Panc1 (cell line): ENCODE measurements around the gene KRT8. TPM values are rescaled to one million over a fixed set of nuclear protein-coding genes. Genes with fewer than 3 reads are reported as not detected.

Experiments used
- ATAC-seq: fragments of 200-7000 bp; cut with Tn5 transposase; 2 replicates; pipeline ENCODE4 v1.9.1; 2020; ENCODE audit warnings: mild to moderate bottlenecking, moderate library complexity
- BruUV-seq: library from RNA; stranded (reverse); fragments of 400-500 nt; replicated peaks from 2 replicates; lab custom pipeline; 2021; lab: Mats Ljungman, UMichigan
- CTCF ChIA-PET: fragments of 300-600 bp; sonication (Branson Sonifier 250); formaldehyde crosslinking; loops from one replicate; lab custom pipeline; 2022; ENCODE audit warnings: antibody characterized with exemption; lab: Charles Lee
- POLR2A ChIA-PET: fragments of 300-600 bp; sonication (Branson Sonifier 250); formaldehyde crosslinking; loops from one replicate; lab custom pipeline; 2022; ENCODE audit warnings: antibody characterized with exemption; lab: Charles Lee
- DNase-seq: peaks from one replicate; pipeline ENCODE4 v3.0.0-alpha.2; 2010; ENCODE audit warnings: low read depth, low spot score
- H3K27ac ChIP-seq: 2 replicates; pipeline ENCODE4 v1.5.1; 2011; ENCODE audit warnings: mild to moderate bottlenecking, low read length, inconsistent platforms
- H3K27me3 ChIP-seq: fragments of 200-500 bp; sonication (Bioruptor generic); 2 replicates; pipeline ENCODE4 v1.6.0; 2014; ENCODE audit warnings: low read length, inconsistent platforms; ENCODE audit not compliant: control insufficient read depth, insufficient read depth
- H3K36me3 ChIP-seq: fragments of 200-500 bp; sonication (Bioruptor generic); 2 replicates; pipeline ENCODE4 v1.5.1; 2014; ENCODE audit warnings: inconsistent platforms, mild to moderate bottlenecking, low read length, moderate library complexity; ENCODE audit not compliant: control insufficient read depth, insufficient read depth
- H3K4me1 ChIP-seq: 2 replicates; pipeline ENCODE4 v1.5.1; 2011; ENCODE audit warnings: inconsistent platforms, mild to moderate bottlenecking, low read length, moderate library complexity; ENCODE audit not compliant: control insufficient read depth, insufficient read depth
- H3K4me3 ChIP-seq, 2 experiments: 2 replicates each; pipeline ENCODE4 v1.5.1; 2011 to 2012; ENCODE audit warnings: low read depth in 2 of 2, low read length in 2 of 2, mild to moderate bottlenecking in 2 of 2, inconsistent platforms in 1 of 2, moderate library complexity in 1 of 2
- H3K9me3 ChIP-seq: fragments of 200-500 bp; sonication (Bioruptor generic); 2 replicates; pipeline ENCODE4 v1.5.1; 2014; ENCODE audit warnings: low read depth, mild to moderate bottlenecking, inconsistent platforms, low read length, moderate library complexity; ENCODE audit not compliant: control insufficient read depth, insufficient read depth
- CTCF ChIP-seq: fragments of 450-650 bp; IDR thresholded peaks from 2 replicates; pipeline ENCODE4 v1.5.1; 2017; ENCODE audit warnings: mild to moderate bottlenecking
- POLR2AphosphoS5 ChIP-seq: IDR thresholded peaks from 2 replicates; pipeline ENCODE4 v1.6.1; 2012; ENCODE audit warnings: mild to moderate bottlenecking, low read depth, low read length, moderate library complexity
- REST ChIP-seq, 2 experiments: IDR thresholded peaks; 2 replicates each; pipeline ENCODE4 v1.6.1; 2011 to 2012; ENCODE audit warnings: low read depth in 2 of 2, control low read depth in 1 of 2, low read length in 1 of 2, mild to moderate bottlenecking in 1 of 2, moderate library complexity in 1 of 2; ENCODE audit not compliant: insufficient read depth in 1 of 2
- SIN3A ChIP-seq: IDR thresholded peaks from 2 replicates; pipeline ENCODE4 v1.6.1; 2012; ENCODE audit warnings: low read depth, mild to moderate bottlenecking, low read length, moderate library complexity, borderline replicate concordance; ENCODE audit not compliant: insufficient read depth
- TCF7L2 ChIP-seq: IDR thresholded peaks from 2 replicates; pipeline ENCODE4 v1.6.1; 2011; ENCODE audit warnings: mild to moderate bottlenecking, low read depth, low read length, inconsistent platforms
- in situ Hi-C: cut with HindIII; loops from 2 replicates; pipeline ENCODE4 v1.10.0; 2016; ENCODE audit warnings: low sequenced_read_pairs, low pct_unique_long_range_greater_than_20kb
- intact Hi-C: fragments of 100-400 bp; cut with micrococcal nuclease; formaldehyde crosslinking; loops from one replicate; pipeline ENCODE4 v1.10.0; 2022; ENCODE audit not compliant: unreplicated experiment
- total RNA-seq: library from RNA; stranded (reverse); gene quantifications from one replicate; pipeline ENCODE4 v1.2.1, GENCODE V29; 2021; ENCODE audit not compliant: unreplicated experiment

The KRT8 gene
- total RNA-seq, 1 experiment from 2014 or later: 6,125 TPM

- ChIA-PET CTCF (interaction anchor here (0.6 kb wide), 1 partner anchor 90 kb away, joined by 4 read pairs; no protein-coding TSS in a partner anchor), POLR2A (interaction anchor here (0.5 to 1.2 kb wide), 2 partner anchors 26 to 822 kb away, joined by 3 to 4 read pairs; no protein-coding TSS in a partner anchor)
- Histone ChIP-seq H3K4me3 (no peak overlapping the region), H3K4me1 (peaks cover 18% of the 10 kb centered on the region), H3K36me3 (no peaks in the 10 kb centered on the region), H3K27me3 (no peaks in the 10 kb centered on the region), H3K27ac (peak overlapping the region; percentile 24; the same call in 1 of the 2 replicates), H3K9me3 (no peaks in the 10 kb centered on the region)
- ATAC-seq: no peak
- intact Hi-C loops (no loop called here), in situ Hi-C loops (loop anchor here (25.0 kb wide), 1 partner anchor 96 kb away; no protein-coding TSS in a partner anchor)
- TF ChIP-seq POLR2AphosphoS5: no peak
- no peak for TF ChIP-seq REST (IDR thresholded peaks at IDR 0.05; ENCODE audit: insufficient read depth in 1 of 2, low read depth in 2 of 2, low read length in 1 of 2)
- TF ChIP-seq CTCF: no peak
- TF ChIP-seq TCF7L2: no peak
- TF ChIP-seq SIN3A: no peak
- DNase-seq: no peak
- BruUV-seq: no TSS peak
Measured at GRCh38 chr12:52891044-52891443, 13.8 kb downstream of the KRT8 start.

- DNase-seq (no peak), ATAC-seq (no peak)
- Histone ChIP-seq H3K36me3 (no peaks in the 10 kb centered on the region), H3K9me3 (no peaks in the 10 kb centered on the region), H3K4me1 (peaks cover 15% of the 10 kb centered on the region), H3K27ac (peak overlapping the region; percentile 41; the same call in 1 of the 2 replicates), H3K27me3 (no peaks in the 10 kb centered on the region), H3K4me3 (no peak overlapping the region)
- BruUV-seq: no TSS peak
- TF ChIP-seq REST (IDR thresholded peaks at IDR 0.05; ENCODE audit: insufficient read depth in 1 of 2, low read depth in 2 of 2, low read length in 1 of 2): no peak
- TF ChIP-seq SIN3A: no peak
- TF ChIP-seq CTCF: no peak
- TF ChIP-seq TCF7L2: no peak
- no peak for TF ChIP-seq POLR2AphosphoS5
- intact Hi-C loops: no loop called here
- CTCF ChIA-PET: interaction anchor here (1.6 kb wide), 1 partner anchor 90 kb away, joined by 4 read pairs; no protein-coding TSS in a partner anchor
- in situ Hi-C loops: loop anchor here (25.0 kb wide), 1 partner anchor 97 kb away; no protein-coding TSS in a partner anchor
- POLR2A ChIA-PET: no interaction called here
Measured at GRCh38 chr12:52890417-52890816, 14.5 kb downstream of the KRT8 start.
